ENCODE measurements around the gene ENO2.

Gene ENO2

DNA sequence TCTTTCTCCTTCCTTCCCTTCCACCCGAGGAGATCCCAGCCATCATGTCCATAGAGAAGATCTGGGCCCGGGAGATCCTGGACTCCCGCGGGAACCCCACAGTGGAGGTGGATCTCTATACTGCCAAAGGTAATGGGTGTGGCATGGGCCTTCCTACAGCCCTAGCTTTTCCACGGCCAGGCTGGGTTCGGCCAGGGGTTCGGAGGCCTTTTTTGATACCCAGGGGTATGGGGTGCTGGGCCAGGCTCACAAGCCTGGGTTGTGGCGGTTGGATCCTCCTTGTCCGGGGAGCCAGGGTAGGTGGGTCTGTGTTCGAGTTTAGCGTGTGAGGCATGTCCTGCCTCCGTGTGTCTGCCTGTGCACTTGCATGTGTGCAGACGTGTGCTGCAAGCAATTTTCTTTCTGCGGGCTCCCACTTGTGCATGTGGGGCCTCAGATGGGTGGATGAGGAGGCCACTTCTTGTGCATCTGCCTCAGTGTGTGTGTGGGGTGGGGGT lies 1.5 kb downstream of the ENO2 start:
- no peaks in the 10 kb centered on the region for H3K9me3 Mint-ChIP-seq
- H3K27ac Mint-ChIP-seq, result peak overlapping the region; percentile 90
- H3K27me3 Mint-ChIP-seq, result no peaks in the 10 kb centered on the region
- DNase-seq, result no peak
- H3K36me3 Mint-ChIP-seq (ENCODE audit: low read depth), result peaks cover 52% of the 10 kb centered on the region
- H3K4me3 Mint-ChIP-seq, result peak overlapping the region; percentile 97
- peaks cover 42% of the 10 kb centered on the region for H3K4me1 Mint-ChIP-seq (ENCODE audit: low read depth)

DNA sequence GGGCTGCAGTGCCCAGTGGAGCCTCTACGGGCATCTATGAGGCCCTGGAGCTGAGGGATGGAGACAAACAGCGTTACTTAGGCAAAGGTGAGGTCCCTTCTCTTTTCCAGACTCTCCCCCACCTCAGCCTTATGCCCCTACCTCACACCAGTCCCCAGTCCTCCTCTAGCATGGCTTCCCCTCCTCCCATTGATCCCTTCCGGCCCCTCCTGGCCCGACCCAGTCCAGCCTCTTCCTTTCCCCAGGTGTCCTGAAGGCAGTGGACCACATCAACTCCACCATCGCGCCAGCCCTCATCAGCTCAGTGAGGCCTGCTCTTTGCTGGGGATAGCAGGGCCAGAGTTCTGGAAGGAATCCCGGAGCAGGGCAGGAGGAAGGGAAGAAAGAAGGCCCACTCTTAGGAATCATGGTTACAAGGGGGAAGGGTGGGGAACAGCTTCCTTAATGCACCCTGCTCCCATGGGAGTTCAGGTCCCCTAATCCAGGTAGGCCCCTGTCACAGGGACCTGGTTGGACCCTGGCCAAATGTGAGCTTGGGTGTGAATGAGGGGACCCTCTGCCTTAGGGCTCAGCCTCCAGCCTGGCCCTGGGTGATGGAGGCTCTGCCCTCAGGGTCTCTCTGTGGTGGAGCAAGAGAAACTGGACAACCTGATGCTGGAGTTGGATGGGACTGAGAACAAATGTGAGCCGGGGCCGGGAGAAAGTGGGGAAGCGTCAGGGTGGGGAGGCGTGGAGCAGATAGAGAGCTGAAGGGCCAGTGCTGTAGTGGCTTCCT lies 2.2 kb downstream of the ENO2 start:
- H3K27ac Mint-ChIP-seq, result peak overlapping the region; percentile 51
- no peaks in the 10 kb centered on the region for H3K27me3 Mint-ChIP-seq
- H3K4me1 Mint-ChIP-seq (ENCODE audit: low read depth), result peaks cover 42% of the 10 kb centered on the region
- no peak for DNase-seq
- no peaks in the 10 kb centered on the region for H3K9me3 Mint-ChIP-seq
- peaks cover 59% of the 10 kb centered on the region for H3K36me3 Mint-ChIP-seq (ENCODE audit: low read depth)
- H3K4me3 Mint-ChIP-seq, result peak overlapping the region; percentile 97

DNA sequence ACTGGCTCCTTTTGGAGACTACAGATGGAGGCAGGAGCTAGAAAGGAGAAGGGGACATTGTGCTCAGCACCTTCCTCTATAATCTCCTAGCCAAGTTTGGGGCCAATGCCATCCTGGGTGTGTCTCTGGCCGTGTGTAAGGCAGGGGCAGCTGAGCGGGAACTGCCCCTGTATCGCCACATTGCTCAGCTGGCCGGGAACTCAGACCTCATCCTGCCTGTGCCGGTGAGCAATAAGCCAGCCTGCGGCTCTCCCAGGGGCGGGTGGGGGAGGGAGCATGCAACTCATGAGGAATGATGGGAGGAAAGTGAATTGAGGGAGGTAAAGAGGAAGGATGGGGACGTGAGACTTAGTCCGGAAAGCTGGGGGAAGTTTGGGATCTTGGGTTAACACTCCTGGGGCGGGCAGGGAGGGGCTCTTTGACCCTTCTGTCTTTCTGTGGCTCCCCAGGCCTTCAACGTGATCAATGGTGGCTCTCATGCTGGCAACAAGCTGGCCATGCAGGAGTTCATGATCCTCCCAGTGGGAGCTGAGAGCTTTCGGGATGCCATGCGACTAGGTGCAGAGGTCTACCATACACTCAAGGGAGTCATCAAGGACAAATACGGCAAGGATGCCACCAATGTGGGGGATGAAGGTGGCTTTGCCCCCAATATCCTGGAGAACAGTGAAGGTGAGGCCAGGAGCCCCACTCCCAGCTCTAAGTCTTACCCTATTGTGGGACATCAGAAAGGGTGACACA lies 3.3 kb downstream of the ENO2 start:
- Mint-ChIP-seq H3K27ac (peak overlapping the region; percentile 44), H3K36me3 (ENCODE audit: low read depth) (peaks cover 69% of the 10 kb centered on the region), H3K27me3 (no peaks in the 10 kb centered on the region), H3K4me3 (no peak overlapping the region), H3K4me1 (ENCODE audit: low read depth) (peaks cover 44% of the 10 kb centered on the region), H3K9me3 (no peaks in the 10 kb centered on the region)
- no peak for DNase-seq

DNA sequence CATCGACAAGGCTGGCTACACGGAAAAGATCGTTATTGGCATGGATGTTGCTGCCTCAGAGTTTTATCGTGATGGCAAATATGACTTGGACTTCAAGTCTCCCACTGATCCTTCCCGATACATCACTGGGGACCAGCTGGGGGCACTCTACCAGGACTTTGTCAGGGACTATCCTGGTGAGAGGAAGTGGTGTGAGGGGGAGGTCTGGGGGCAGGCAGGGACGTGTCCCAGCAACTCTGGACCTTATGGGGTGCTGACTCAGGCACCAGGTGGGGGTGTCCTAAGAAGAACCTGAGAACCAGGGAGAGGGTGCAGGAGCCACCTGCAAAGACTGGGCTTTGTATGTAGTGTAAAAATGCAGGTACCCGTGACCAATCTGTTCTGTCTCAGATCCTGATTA lies 5.2 kb downstream of the ENO2 start:
- no peaks in the 10 kb centered on the region for H3K27me3 Mint-ChIP-seq
- H3K36me3 Mint-ChIP-seq (ENCODE audit: low read depth), result peaks cover 81% of the 10 kb centered on the region
- DNase-seq, result no peak
- H3K27ac Mint-ChIP-seq, result peak overlapping the region; percentile 62
- H3K4me1 Mint-ChIP-seq (ENCODE audit: low read depth), result peaks cover 41% of the 10 kb centered on the region
- no peaks in the 10 kb centered on the region for H3K9me3 Mint-ChIP-seq
- H3K4me3 Mint-ChIP-seq, result no peak overlapping the region

DNA sequence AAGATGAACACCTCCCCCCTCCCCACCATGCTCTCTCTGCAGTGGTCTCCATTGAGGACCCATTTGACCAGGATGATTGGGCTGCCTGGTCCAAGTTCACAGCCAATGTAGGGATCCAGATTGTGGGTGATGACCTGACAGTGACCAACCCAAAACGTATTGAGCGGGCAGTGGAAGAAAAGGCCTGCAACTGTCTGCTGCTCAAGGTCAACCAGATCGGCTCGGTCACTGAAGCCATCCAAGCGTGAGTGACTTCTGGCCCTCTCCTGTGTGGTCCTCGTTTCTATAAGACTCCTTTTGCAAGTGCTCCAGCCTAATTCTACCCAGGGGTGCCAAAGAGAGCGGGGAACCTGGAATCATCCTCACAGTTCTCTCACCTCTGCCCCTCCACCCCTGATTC lies 7.2 kb downstream of the ENO2 start:
- peaks cover 35% of the 10 kb centered on the region for H3K4me1 Mint-ChIP-seq (ENCODE audit: low read depth)
- H3K36me3 Mint-ChIP-seq (ENCODE audit: low read depth), result peaks cover 61% of the 10 kb centered on the region
- no peak overlapping the region for H3K4me3 Mint-ChIP-seq
- H3K27ac Mint-ChIP-seq, result peak overlapping the region; percentile 56
- no peaks in the 10 kb centered on the region for H3K27me3 Mint-ChIP-seq
- no peaks in the 10 kb centered on the region for H3K9me3 Mint-ChIP-seq
- no peak for DNase-seq

DNA sequence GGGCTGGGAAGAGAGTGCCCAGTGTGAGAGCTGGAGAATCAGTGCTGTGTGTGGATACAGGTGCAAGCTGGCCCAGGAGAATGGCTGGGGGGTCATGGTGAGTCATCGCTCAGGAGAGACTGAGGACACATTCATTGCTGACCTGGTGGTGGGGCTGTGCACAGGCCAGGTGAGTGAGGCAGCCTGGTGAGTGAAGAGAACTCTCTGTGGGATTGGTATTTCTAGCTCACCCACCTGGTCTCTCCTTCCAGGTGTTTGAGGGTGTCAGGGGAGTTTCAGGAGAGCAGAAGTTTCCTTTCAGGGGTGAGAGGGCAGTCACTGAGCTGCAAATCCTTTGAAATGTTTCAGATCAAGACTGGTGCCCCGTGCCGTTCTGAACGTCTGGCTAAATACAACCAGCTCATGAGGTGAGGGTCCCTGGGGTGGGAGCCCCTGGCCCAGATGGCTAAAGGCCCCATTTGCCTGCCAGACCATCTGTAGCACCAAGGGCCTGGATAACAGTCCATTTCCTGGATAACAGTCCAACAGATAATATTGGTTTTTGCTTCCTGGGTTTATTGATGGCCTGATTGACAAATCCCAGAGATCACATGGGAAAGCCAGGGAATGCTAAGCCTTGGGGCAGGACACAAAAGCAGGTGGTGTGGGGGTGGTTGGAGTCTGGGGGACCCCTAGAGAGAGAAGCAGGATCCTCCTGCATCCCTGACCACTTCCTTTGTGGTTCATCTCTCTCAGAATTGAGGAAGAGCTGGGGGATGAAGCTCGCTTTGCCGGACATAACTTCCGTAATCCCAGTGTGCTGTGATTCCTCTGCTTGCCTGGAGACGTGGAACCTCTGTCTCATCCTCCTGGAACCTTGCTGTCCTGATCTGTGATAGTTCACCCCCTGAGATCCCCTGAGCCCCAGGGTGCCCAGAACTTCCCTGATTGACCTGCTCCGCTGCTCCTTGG lies 7.9 kb downstream of the ENO2 start:
- no peaks in the 10 kb centered on the region for H3K27me3 Mint-ChIP-seq
- DNase-seq, result no peak
- H3K27ac Mint-ChIP-seq, result peak overlapping the region; percentile 56
- peaks cover 54% of the 10 kb centered on the region for H3K36me3 Mint-ChIP-seq (ENCODE audit: low read depth)
- no peaks in the 10 kb centered on the region for H3K9me3 Mint-ChIP-seq
- H3K4me1 Mint-ChIP-seq (ENCODE audit: low read depth), result peaks cover 38% of the 10 kb centered on the region
- no peak overlapping the region for H3K4me3 Mint-ChIP-seq

DNA sequence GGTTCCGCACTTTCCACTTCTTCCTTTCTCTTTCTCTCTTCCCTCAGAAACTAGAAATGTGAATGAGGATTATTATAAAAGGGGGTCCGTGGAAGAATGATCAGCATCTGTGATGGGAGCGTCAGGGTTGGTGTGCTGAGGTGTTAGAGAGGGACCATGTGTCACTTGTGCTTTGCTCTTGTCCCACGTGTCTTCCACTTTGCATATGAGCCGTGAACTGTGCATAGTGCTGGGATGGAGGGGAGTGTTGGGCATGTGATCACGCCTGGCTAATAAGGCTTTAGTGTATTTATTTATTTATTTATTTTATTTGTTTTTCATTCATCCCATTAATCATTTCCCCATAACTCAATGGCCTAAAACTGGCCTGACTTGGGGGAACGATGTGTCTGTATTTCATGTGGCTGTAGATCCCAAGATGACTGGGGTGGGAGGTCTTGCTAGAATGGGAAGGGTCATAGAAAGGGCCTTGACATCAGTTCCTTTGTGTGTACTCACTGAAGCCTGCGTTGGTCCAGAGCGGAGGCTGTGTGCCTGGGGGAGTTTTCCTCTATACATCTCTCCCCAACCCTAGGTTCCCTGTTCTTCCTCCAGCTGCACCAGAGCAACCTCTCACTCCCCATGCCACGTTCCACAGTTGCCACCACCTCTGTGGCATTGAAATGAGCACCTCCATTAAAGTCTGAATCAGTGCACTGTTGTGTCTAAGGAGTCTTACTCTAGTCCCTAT lies 8.8 kb downstream of the ENO2 start:
- peak overlapping the region; percentile 87 for H3K27ac Mint-ChIP-seq
- peaks cover 39% of the 10 kb centered on the region for H3K4me1 Mint-ChIP-seq (ENCODE audit: low read depth)
- DNase-seq, result no peak
- H3K27me3 Mint-ChIP-seq, result no peaks in the 10 kb centered on the region
- peaks cover 46% of the 10 kb centered on the region for H3K36me3 Mint-ChIP-seq (ENCODE audit: low read depth)
- no peak overlapping the region for H3K4me3 Mint-ChIP-seq
- H3K9me3 Mint-ChIP-seq, result no peaks in the 10 kb centered on the region

DNA sequence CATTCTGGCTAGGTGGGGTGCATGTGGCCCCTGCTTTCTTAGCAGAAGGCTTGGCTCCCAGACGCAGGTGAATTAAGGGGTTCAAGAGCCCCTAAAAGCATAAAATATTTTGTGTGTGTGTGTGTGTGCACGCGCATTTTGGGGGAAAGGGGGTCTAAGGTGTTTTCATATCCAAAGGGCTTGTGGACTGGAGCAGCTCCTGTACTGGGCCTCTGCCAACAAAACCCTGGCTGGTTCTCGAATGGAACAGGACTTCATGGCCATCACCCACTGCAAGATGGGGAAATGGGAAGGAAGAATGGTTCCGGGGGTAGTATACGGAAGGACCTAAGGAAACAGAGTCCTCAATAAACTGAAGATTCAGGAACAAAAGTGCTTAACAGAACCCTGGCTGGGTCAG lies 9.5 kb downstream of the ENO2 start:
- Mint-ChIP-seq H3K27me3 (no peaks in the 10 kb centered on the region), H3K9me3 (no peaks in the 10 kb centered on the region), H3K27ac (peak overlapping the region; percentile 87), H3K4me3 (no peak overlapping the region), H3K4me1 (ENCODE audit: low read depth) (peaks cover 43% of the 10 kb centered on the region), H3K36me3 (ENCODE audit: low read depth) (peaks cover 49% of the 10 kb centered on the region)
- no peak for DNase-seq

DNA sequence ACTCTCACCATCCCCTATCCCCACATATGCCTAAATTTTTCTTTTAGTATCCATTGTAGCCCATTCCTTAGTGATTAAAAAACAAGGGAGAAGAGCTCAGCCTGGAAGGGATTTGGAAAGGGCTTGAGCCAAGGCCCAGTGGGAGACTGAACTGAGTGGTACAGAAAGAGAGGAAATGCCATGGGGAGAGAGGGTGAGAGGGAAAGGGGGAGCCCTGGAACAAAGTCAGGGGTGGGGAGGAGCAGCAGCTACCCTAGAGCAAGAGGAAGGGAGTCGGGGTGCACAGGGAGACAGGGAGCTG lies 10.8 kb downstream of the ENO2 start:
- Mint-ChIP-seq H3K4me1 (ENCODE audit: low read depth) (peaks cover 51% of the 10 kb centered on the region), H3K27ac (peak overlapping the region; percentile 9), H3K9me3 (no peaks in the 10 kb centered on the region), H3K36me3 (ENCODE audit: low read depth) (peaks cover 39% of the 10 kb centered on the region), H3K27me3 (no peaks in the 10 kb centered on the region), H3K4me3 (no peak overlapping the region)
- no peak for DNase-seq

DNA sequence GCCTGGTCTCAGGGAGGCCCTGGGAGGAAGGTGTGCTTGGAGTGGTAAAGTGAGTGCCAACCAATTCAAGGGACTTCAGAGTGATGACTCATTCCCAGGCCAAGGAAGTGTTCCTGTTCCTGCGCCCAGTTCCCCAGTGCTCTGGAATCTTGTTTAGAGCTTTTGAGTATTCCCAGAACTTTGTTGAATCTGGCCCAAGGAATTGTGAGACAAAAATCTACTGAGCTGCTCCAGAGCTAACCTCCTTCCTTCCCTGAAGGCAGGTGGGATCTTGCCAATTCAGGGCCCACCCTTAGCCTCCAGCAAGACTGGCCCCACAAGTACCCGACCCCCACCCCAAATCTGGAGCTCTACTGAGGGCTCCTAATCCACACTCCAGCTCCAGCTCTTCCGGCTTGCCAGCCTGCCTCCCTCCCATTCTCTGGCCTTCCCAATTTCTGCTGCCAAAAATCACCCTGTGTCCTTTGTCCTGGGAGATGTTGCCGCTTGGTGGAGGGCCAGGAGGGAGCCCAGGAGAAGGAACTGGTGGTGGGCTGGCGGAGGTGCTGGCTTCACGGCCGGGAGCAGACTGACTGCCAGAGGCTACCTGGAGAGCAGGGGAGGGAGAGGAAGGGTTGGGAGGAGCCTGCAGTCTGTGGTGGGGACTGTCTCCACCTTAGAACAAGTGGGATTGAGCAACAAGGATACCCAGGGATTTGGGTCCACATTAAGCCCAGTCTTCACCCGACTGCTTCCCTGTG lies 11.3 kb downstream of the ENO2 start:
- H3K4me3 Mint-ChIP-seq, result peak overlapping the region; percentile 33

DNA sequence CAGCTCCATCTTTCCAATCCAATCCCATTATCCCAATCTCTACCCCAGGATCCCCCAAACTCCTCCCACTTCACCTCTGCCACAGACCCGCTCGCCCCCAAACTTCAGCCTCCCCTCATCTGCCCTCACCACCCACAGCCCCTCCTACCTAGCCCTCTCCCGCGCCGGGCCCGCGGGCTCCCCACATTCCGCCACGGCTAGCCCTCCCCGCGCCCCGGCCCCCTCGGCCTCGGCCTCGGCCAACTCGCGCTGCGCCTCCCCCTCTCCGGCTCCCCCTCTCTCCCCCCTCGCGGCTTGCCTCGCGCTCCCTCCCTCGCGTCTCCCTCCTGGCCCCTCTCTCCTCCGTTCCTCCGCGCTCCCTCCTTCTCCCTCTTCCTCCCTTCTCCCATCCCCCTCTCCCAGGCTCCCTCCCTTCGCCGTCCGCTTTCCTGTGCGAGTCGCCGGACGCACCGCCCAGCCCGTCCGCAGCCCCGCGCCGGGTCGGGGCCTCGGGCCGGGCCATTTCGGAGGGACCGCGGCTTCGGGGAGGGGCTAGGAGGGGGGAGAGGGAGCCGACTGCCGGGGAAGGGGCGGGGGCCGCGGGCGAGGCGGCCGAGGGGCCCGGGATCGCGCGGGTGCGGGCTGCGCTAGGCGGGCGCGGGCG lies 13.1 kb downstream of the ENO2 start, which contains the start of gene ATN1:
ATN1 (plus strand) TSS at position 581 of the 643 bp plus-strand sequence. CDS start 6,043 bp downstream, outside the sequence.
- H3K9me3 Mint-ChIP-seq, result no peaks in the 10 kb centered on the region
- H3K4me1 Mint-ChIP-seq (ENCODE audit: low read depth), result peaks cover 61% of the 10 kb centered on the region
- peak within 1 kb of the TSS; percentile 93 for H3K27ac Mint-ChIP-seq
- no peaks in the 10 kb centered on the region for H3K27me3 Mint-ChIP-seq
- peak within 1 kb of the TSS; percentile 88 for H3K4me3 Mint-ChIP-seq
- H3K36me3 Mint-ChIP-seq (ENCODE audit: low read depth), result peaks cover 31% of the 10 kb centered on the region
- peak; percentile 77 for DNase-seq

More for the DNA sequence above, 11.3 kb downstream of the ENO2 start:
- Mint-ChIP-seq H3K27ac (peak overlapping the region; percentile 81), H3K36me3 (ENCODE audit: low read depth) (peaks cover 39% of the 10 kb centered on the region), H3K9me3 (no peaks in the 10 kb centered on the region), H3K27me3 (no peaks in the 10 kb centered on the region), H3K4me1 (ENCODE audit: low read depth) (peaks cover 53% of the 10 kb centered on the region)
- no peak for DNase-seq

DNA sequence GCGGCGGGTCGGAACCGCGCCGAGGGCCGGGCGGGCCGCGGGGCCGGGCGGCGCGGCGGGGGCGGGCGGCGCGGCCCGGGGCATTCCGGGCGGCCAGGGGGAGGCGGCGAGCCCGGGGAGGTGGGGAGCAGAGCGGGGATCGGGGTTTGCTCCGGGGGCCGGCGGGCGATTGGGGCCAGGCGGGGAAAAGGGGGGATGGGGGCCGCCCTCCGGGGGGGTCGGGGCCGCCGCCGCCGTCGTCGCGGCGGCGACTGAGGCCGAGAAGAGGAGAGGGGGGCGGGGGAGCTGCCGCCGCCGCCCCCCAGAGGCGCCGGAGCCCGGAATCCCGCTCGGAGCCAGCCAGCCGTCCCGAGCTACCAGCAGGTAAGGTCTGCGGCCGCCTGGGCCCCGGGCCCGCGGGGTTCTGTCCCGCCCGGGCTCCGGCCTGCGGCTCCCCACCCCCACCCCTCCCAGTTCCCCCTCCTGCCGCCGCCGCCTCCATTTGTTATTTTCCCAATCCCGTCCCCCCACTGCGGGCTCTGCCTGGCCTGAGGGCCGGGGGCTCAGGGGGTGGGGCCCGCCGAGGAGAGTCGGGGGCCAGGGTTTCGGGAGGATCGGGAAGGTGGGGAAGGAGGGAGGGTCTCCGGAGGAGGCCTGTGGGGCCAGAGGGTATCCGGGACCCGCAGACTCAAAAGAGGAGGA lies 13.8 kb downstream of the ENO2 start:
- H3K27ac Mint-ChIP-seq, result peak overlapping the region; percentile 93
- no peaks in the 10 kb centered on the region for H3K9me3 Mint-ChIP-seq
- no peak for DNase-seq
- H3K4me3 Mint-ChIP-seq, result peak overlapping the region; percentile 88
- peaks cover 66% of the 10 kb centered on the region for H3K4me1 Mint-ChIP-seq (ENCODE audit: low read depth)
- no peaks in the 10 kb centered on the region for H3K27me3 Mint-ChIP-seq
- H3K36me3 Mint-ChIP-seq (ENCODE audit: low read depth), result peaks cover 29% of the 10 kb centered on the region
